Esophagus squamous epithelium (tissue), 5 donors: ENCODE measurements around the gene FOXJ3. TPM values are rescaled to one million over a fixed set of nuclear protein-coding genes. Genes with fewer than 3 reads are reported as not detected.

Source experiments
- DNase-seq: peaks from one replicate; lab custom pipeline; 2025; lab: John Stamatoyannopoulos, UW
- H3K27ac ChIP-seq, 4 donors: fragments of 200-600 bp; sonication (generic); one replicate each; pipeline ENCODE4 v1.5.1; 2016 to 2019; ENCODE audit warnings: mild to moderate bottlenecking in 1 of 4
- H3K27me3 ChIP-seq, 4 donors: fragments of 200-600 bp; sonication (generic); 1 replicate in 3 of 4; 2 replicates in 1 of 4; pipeline versions ENCODE4 v1.5.1 to v1.6.0; 2017 to 2021; ENCODE audit warnings: antibody characterized with exemption in 1 of 4
- H3K36me3 ChIP-seq, 3 donors: fragments of 200-600 bp; sonication (generic); one replicate each; pipeline ENCODE4 v1.5.1; 2016 to 2019
- H3K4me1 ChIP-seq, 3 donors: fragments of 200-600 bp; sonication (generic); one replicate each; pipeline ENCODE4 v1.5.1; 2017 to 2019
- H3K4me3 ChIP-seq, 4 donors: fragments of 200-600 bp; sonication (generic); 1 replicate in 3 of 4; 2 replicates in 1 of 4; pipeline ENCODE4 v1.5.1; 2016 to 2019; ENCODE audit warnings: mild to moderate bottlenecking in 2 of 4, moderate library complexity in 1 of 4
- H3K9me3 ChIP-seq, 3 donors: fragments of 200-600 bp; sonication (generic); one replicate each; pipeline ENCODE4 v1.5.1; 2016 to 2019
- CTCF ChIP-seq, 6 experiments: fragments of 450-650 bp in 4 of 6; fragments of 200-600 bp in 2 of 6; sonication (generic) in 2 of 6; IDR thresholded peaks; one replicate each; pipeline ENCODE4 v1.5.1; 2016 to 2019; ENCODE audit warnings: antibody characterized with exemption in 6 of 6, mild to moderate bottlenecking in 4 of 6, moderate library complexity in 4 of 6
- POLR2A ChIP-seq, 4 donors: fragments of 450-650 bp; IDR thresholded peaks; one replicate each; pipeline ENCODE4 v1.6.1; 2017; ENCODE audit warnings: antibody characterized with exemption in 4 of 4, mild to moderate bottlenecking in 4 of 4, moderate library complexity in 3 of 4
- WGBS, 2 donors: methylation state at CpG; one replicate each; pipeline ENCODE4 v1.1.5; 2018; 5-methylcytosine and 5-hydroxymethylcytosine counted together
- intact Hi-C: fragments of 100-400 bp; cut with DNase I; formaldehyde crosslinking; loops from one replicate; pipeline ENCODE4 v1.15.0; 2022
- total RNA-seq, 4 donors: library from RNA; depleted of rRNA; stranded (reverse); fragments of >200 nt; gene quantifications; one replicate each; pipeline ENCODE4 v1.1.0, GENCODE V29; 2016
- donor health status: DM: yes; HTN: yes; CAD: no.

FOXJ3 gene
- total RNA-seq, 4 donors from 2014 or later: 18.7 to 36.6 (median 27.5) TPM

DNA sequence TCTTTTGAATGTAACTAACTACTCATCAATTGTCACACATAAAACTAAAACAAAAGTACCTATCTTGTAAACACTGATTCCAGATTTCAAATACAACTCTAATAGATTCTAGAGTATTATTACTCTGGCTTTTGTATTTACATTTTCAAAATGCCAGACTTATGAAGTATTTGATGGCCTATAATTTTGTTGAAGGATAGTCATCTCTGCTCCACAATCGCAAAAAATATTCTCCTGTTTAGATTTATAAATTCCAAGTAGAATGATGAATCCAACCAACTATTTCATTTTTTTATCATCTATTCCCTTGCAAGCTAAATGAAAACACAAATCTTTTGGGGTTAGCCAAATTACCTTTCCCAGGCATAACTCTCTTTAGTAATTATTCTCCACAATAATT is 95.5 kb downstream of the FOXJ3 start:
- intact Hi-C loops: no loop called here
- TF ChIP-seq POLR2A (IDR thresholded peaks at IDR 0.05): no peak
- TF ChIP-seq CTCF (IDR thresholded peaks at IDR 0.05): no peak

DNA sequence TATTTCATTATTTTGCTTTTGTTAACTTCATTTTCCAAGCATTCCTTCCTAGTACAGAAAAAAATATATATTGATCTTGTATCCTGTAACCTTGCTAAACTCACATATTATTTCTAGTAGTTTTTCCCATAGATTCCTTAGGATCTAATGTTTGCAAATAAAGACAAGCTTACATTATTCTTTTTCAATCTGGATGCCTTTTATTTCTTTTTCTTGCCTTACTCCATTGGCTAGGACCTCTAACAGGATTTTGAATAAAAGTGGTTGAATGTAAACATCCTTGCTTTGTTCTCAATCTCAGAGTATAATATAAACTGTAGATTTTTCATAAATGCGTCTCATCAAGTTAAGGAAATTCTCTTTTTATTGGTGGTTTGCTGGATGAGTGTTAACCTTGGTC is 96.0 kb downstream of the FOXJ3 start:
- 0 to 77% methylated on average over 1 of the region's 1 CpG for WGBS, 2 donors
- H3K27ac ChIP-seq: no peak overlapping the region
- no peaks in the 10 kb centered on the region for H3K27me3 ChIP-seq
- H3K4me3 ChIP-seq: no peak overlapping the region
- TF ChIP-seq CTCF (IDR thresholded peaks at IDR 0.05): no peak
- no peak for TF ChIP-seq POLR2A (IDR thresholded peaks at IDR 0.05)
- intact Hi-C loops: no loop called here
- H3K9me3 ChIP-seq: peaks cover 0 to 22% (median 10%) of the 10 kb centered on the region in 3 donors
- H3K4me1 ChIP-seq: peaks cover 0 to 13% (median 3%) of the 10 kb centered on the region in 3 donors
- peaks cover 0 to 20% (median 0%) of the 10 kb centered on the region in 3 donors for H3K36me3 ChIP-seq
- DNase-seq: no peak

More for the DNA sequence above, 95.5 kb downstream of the FOXJ3 start:
- H3K9me3 ChIP-seq: peaks cover 0 to 21% (median 10%) of the 10 kb centered on the region in 3 donors
- no peak overlapping the region for H3K27ac ChIP-seq
- DNase-seq: no peak
- peaks cover 0 to 13% (median 3%) of the 10 kb centered on the region in 3 donors for H3K4me1 ChIP-seq
- no peaks in the 10 kb centered on the region for H3K27me3 ChIP-seq
- no peak overlapping the region for H3K4me3 ChIP-seq
- WGBS, 2 donors: 85 to 87% methylated on average over 1 of the region's 1 CpG
- peaks cover 0 to 19% (median 0%) of the 10 kb centered on the region in 3 donors for H3K36me3 ChIP-seq

DNA sequence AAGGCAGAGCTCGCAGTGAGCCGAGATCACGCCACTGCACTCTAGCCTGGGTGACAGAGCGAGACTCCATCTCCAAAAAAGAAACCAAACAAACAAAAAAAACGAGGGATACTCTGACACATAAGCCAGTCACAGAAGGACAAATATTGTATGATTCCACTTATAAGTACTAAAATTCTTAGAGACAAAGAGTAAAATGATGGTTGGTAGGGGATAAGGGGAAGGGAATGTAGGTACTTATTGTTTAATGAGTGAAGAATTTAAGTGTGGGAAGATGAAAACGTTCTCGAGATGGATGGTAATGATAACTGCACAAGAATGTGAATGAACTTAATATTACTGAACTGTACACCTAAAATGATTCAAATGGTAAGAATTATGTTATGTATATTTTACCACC is 103.8 kb downstream of the FOXJ3 start:
- WGBS, 2 donors: 92 to 96% methylated on average over 7 of the region's 7 CpGs
- Histone ChIP-seq H3K36me3 (peaks cover 0 to 9% (median 0%) of the 10 kb centered on the region in 3 donors), H3K9me3 (peaks cover 0 to 10% (median 10%) of the 10 kb centered on the region in 3 donors), H3K4me3 (no peak overlapping the region), H3K27ac (no peak overlapping the region), H3K4me1 (no peaks in the 10 kb centered on the region), H3K27me3 (no peaks in the 10 kb centered on the region)
- no peak for TF ChIP-seq POLR2A (IDR thresholded peaks at IDR 0.05)
- no peak for TF ChIP-seq CTCF (IDR thresholded peaks at IDR 0.05)
- no peak for DNase-seq
- intact Hi-C loops: no loop called here

- TF ChIP-seq POLR2A (IDR thresholded peaks at IDR 0.05) (no peak), CTCF (IDR thresholded peaks at IDR 0.05) (no peak)
- Histone ChIP-seq H3K9me3 (no peaks in the 10 kb centered on the region), H3K4me3 (no peak overlapping the region), H3K27ac (no peak overlapping the region), H3K36me3 (peaks cover 0 to 4% (median 0%) of the 10 kb centered on the region in 3 donors), H3K4me1 (no peaks in the 10 kb centered on the region), H3K27me3 (no peaks in the 10 kb centered on the region)
- 81 to 88% methylated on average over 6 of the region's 6 CpGs for WGBS, 2 donors
- intact Hi-C loops: no loop called here
- no peak for DNase-seq
Observed at GRCh38 chr1:42228938-42229337, 106.1 kb downstream of the FOXJ3 start.

GRCh38 chr1:42223036-42223435 is 112.0 kb downstream of the FOXJ3 start:
- H3K27ac ChIP-seq: no peak overlapping the region
- H3K27me3 ChIP-seq: no peaks in the 10 kb centered on the region
- no peaks in the 10 kb centered on the region for H3K4me1 ChIP-seq
- 86 to 100% methylated on average over 1 of the region's 1 CpG for WGBS, 2 donors
- intact Hi-C loops: no loop called here
- H3K9me3 ChIP-seq: no peaks in the 10 kb centered on the region
- no peak overlapping the region for H3K4me3 ChIP-seq
- H3K36me3 ChIP-seq: peaks cover 0 to 21% (median 0%) of the 10 kb centered on the region in 3 donors
- DNase-seq: no peak
- no peak for TF ChIP-seq POLR2A (IDR thresholded peaks at IDR 0.05)
- TF ChIP-seq CTCF (IDR thresholded peaks at IDR 0.05): no peak
